ENCODE measurements around the gene TNS3.
"Not testable (repeated sequence)": the region's sequence is repeated elsewhere in the genome, so short reads cannot be mapped to it uniquely, and the experiment has no call there.

The TNS3 gene

DNA sequence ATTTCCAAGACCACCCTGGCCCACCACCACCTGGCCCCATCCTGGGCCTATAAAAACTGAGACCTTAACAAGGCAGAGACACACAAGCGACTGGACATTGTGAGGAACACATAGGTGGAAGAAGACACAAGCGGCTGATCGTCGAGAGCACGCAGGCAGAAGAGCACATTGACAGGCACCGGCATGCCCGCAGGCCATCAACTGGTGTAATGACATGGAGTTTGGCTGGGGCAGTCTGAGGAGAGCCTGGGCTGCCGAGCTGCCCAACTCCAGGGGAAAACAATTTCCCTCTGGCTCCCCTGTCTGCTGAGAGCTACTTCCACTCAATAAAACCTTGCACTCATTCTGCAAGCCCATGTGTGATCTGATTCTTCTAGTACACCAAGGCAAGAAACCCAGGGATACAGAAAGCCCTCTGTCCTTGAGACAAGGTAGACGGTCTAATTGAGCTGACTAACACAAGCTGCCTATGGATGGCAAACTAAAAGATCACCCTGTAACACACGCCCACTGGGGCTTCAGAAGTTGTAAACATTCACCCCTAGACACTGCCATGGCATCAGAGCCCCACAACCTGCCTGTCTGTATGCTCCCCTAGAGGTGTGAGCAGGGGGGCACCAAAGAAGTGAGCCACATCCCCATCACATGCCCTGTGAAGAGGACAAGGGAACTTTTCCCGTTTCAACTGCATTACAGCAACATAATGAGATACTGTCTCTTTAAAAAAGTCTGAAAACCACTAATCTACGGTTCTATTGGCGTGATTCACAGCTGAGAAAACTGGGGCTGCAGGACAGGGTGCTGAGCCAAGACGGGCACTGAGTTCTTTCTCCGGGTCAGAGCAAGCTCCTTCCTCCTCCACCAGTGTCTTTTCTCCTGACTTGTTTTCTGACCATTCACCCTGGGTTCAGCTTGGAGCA is 18.5 kb upstream of the TNS3 start:
- Histone ChIP-seq H3K4me3 (ENCODE audit: low read length) (no peak overlapping the region), H3K9ac (ENCODE audit: low read length) (no peak overlapping the region), H3K36me3 (ENCODE audit: control insufficient read depth, insufficient read depth, low read length) (no peaks in the 10 kb centered on the region), H3K9me3 (ENCODE audit: control insufficient read depth, low read length) (peaks cover 9% of the 10 kb centered on the region), H3K4me1 (ENCODE audit: control insufficient read depth, insufficient read depth, low read length) (peaks cover 33% of the 10 kb centered on the region), H3K27me3 (ENCODE audit: control insufficient read depth, insufficient read depth, low read length) (no peaks in the 10 kb centered on the region)

DNA sequence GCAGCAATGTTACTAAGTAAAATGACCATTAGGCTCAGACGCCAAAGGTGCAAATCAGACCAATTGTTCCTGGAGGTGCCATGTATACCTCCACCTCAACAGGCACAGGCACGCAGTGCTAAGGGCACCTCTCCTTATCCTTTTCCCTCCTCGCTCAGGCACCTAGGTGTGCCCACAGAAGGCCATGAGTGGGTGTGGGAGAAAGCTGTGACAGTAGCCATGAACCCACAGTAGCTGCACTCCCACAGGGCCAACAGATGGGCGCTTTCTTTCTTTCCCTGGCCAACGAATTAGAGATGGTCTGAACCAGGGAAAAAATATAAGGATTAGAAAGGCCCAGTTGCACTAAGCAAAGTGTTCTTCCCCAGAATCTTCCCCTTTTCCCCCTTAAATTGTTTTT is 15.5 kb upstream of the TNS3 start:
- Histone ChIP-seq H3K9ac (ENCODE audit: low read length) (no peak overlapping the region), H3K4me3 (ENCODE audit: low read length) (no peak overlapping the region), H3K9me3 (ENCODE audit: control insufficient read depth, low read length) (peaks cover 9% of the 10 kb centered on the region), H3K36me3 (ENCODE audit: control insufficient read depth, insufficient read depth, low read length) (no peaks in the 10 kb centered on the region), H3K27me3 (ENCODE audit: control insufficient read depth, insufficient read depth, low read length) (no peaks in the 10 kb centered on the region), H3K4me1 (ENCODE audit: control insufficient read depth, insufficient read depth, low read length) (peaks cover 21% of the 10 kb centered on the region)

DNA sequence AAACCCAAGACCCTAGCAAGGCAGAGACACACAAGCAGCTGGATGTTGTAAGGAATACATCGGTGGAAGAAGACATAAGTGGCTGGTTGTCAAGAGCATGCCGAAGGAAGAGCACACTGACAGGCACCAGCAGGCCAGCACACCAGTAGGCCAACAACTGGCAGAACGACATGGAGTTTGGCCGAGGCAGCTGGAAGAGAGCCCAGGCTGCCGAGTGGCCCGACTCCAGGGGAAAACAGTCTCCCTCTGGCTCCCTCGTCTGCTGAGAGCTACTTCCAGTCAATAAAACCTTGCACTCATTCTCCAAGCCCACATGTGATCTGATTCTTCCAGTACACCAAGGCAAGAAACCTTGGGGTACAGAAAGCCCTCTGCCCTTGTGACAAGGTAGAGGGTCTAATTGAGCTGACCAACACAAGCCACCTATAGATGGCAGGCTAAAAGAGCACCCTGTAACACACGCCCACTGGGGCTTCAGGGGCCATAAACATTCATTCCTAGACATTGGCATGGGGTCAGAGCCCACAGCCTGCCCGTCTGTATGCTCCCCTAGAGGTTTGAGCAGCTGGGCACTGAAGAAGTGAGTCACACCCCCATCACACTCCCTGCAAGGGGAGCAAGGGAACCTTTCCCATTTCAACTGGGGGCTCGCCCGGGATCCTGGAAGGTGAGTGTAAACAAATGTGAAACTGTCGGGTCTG is 14.7 kb upstream of the TNS3 start:
- H3K4me3 ChIP-seq (ENCODE audit: low read length): no peak overlapping the region
- H3K27me3 ChIP-seq (ENCODE audit: control insufficient read depth, insufficient read depth, low read length): no peaks in the 10 kb centered on the region
- H3K36me3 ChIP-seq (ENCODE audit: control insufficient read depth, insufficient read depth, low read length): no peaks in the 10 kb centered on the region
- H3K4me1 ChIP-seq (ENCODE audit: control insufficient read depth, insufficient read depth, low read length): peaks cover 17% of the 10 kb centered on the region
- H3K9ac ChIP-seq (ENCODE audit: low read length): no peak overlapping the region
- H3K9me3 ChIP-seq (ENCODE audit: control insufficient read depth, low read length): peaks cover 9% of the 10 kb centered on the region

DNA sequence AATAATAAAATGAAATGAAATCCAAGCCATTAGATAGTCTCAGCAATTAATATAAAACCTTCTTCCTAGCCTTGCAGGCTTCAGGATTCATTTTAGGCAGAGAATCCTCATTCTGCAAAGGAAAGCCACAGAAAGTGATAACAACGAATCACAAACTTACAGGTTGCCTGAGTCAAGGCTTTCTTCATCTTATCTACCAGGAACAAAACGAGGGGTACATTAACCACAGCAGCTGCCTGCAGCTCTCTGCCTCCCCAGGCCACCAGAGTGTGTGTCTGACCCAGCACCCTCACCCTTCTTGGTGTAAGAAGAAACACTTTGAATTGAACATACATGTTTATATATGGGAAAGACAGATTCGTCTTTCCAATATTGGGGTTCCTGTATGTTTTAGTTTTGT is 12.5 kb upstream of the TNS3 start:
- Histone ChIP-seq H3K4me3 (ENCODE audit: low read length) (no peak overlapping the region), H3K4me1 (ENCODE audit: control insufficient read depth, insufficient read depth, low read length) (no peaks in the 10 kb centered on the region), H3K9me3 (ENCODE audit: control insufficient read depth, low read length) (peaks cover 9% of the 10 kb centered on the region)

DNA sequence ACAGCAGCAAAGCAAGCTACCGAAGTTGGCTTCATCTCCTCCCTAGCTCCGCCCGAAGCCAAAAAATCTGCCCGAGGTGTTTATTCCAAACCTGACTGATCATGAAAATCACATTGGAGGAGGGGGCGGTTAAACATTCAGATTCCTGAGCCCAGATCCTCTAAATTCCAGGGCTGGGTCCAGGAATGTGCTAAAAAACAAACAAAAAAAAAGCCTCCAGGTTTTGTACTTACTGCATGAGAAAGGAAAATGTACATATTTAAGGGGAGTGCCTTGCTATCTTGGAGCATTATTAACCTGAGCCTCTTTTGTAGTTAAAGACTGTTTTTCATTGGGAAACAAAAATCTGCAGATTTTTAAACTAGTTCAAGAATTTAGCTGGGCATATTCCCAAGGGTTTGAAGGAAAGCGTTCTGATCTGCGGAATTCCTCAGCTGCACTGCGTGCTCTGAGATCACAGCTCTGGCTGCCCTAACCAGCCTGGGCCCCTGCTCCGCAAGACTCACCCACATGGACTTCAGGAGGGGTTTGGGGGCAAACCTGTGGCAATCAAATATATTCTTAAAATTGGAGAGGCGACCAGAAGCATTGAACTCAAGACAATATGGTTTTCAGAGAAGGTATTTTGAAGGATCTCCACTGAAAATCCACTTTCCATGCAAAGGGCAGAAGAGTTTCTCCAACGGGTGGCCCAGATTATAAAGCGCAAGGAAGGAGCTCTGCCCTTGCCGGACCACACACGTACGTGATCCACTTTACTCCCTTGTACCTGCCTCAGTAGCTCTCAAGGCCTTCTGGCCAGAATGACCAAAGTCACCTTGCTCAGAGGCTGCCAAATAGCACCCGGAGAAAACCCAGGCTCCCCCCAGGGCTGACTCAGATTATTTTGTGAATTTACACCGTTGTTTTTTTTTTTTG is 10.0 kb upstream of the TNS3 start:
- Histone ChIP-seq H3K36me3 (ENCODE audit: control insufficient read depth, insufficient read depth, low read length) (no peaks in the 10 kb centered on the region), H3K9me3 (ENCODE audit: control insufficient read depth, low read length) (peaks cover 6% of the 10 kb centered on the region), H3K27me3 (ENCODE audit: control insufficient read depth, insufficient read depth, low read length) (no peaks in the 10 kb centered on the region), H3K4me3 (ENCODE audit: low read length) (no peak overlapping the region), H3K4me1 (ENCODE audit: control insufficient read depth, insufficient read depth, low read length) (peaks cover 10% of the 10 kb centered on the region), H3K9ac (ENCODE audit: low read length) (no peak overlapping the region)

More for the DNA sequence above, 12.5 kb upstream of the TNS3 start:
- Histone ChIP-seq H3K9ac (ENCODE audit: low read length) (no peak overlapping the region), H3K27me3 (ENCODE audit: control insufficient read depth, insufficient read depth, low read length) (no peaks in the 10 kb centered on the region), H3K36me3 (ENCODE audit: control insufficient read depth, insufficient read depth, low read length) (no peaks in the 10 kb centered on the region)

DNA sequence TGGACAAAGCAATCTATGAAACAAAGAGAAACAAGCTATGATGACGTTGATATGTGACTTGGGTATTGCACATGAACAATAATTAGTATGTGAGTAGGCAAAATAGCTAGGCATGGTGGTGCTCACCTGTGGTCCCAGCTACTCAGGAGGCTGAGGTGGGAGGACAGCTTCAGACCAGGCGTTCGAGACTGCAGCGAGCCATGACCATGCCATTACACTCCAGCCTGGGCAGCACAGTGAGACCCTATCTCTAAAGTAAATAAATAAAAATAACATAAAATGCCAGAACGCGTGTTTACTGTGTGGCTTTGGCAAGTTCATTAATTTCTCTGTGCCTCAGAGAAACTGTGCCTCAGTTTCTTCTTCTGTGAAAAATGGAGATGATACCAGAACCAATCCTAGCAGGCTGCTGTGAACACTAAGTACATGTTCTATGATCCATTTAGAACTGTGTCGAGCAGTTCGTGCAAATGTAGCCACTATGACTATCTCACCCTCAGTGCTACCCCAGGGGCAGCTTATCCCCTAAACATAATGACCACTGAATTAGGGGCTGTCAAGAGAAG is 9.3 kb upstream of the TNS3 start:
- H3K4me3 ChIP-seq (ENCODE audit: low read length): no peak overlapping the region
- no peaks in the 10 kb centered on the region for H3K9me3 ChIP-seq (ENCODE audit: control insufficient read depth, low read length)
- no peak overlapping the region for H3K9ac ChIP-seq (ENCODE audit: low read length)
- no peaks in the 10 kb centered on the region for H3K36me3 ChIP-seq (ENCODE audit: control insufficient read depth, insufficient read depth, low read length)
- no peaks in the 10 kb centered on the region for H3K27me3 ChIP-seq (ENCODE audit: control insufficient read depth, insufficient read depth, low read length)
- peaks cover 14% of the 10 kb centered on the region for H3K4me1 ChIP-seq (ENCODE audit: control insufficient read depth, insufficient read depth, low read length)

DNA sequence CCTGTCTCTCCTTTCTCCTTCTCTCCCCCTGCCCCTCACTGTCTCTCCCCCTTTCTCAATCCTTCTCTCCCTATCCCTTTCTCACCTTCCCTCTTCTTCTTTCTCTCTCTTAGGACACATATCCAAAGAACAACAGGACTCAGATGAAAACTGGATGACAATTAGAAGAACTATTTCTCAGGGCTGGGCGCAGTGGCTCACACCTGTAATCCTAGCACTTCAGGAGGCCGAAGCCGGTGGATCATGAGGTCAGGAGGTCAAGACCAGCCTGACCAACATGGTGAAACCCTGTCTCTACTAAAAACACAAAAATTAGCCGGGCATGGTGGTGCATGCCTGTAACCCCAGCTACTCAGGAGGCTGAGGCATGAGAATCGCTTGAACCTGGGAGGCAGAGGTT is 8.3 kb upstream of the TNS3 start:
- H3K27me3 ChIP-seq (ENCODE audit: control insufficient read depth, insufficient read depth, low read length); H3K9ac ChIP-seq (ENCODE audit: low read length); H3K36me3 ChIP-seq (ENCODE audit: control insufficient read depth, insufficient read depth, low read length); H3K9me3 ChIP-seq (ENCODE audit: control insufficient read depth, low read length); H3K4me3 ChIP-seq (ENCODE audit: low read length): not testable (repeated sequence)
- peaks cover 14% of the 10 kb centered on the region for H3K4me1 ChIP-seq (ENCODE audit: control insufficient read depth, insufficient read depth, low read length)

DNA sequence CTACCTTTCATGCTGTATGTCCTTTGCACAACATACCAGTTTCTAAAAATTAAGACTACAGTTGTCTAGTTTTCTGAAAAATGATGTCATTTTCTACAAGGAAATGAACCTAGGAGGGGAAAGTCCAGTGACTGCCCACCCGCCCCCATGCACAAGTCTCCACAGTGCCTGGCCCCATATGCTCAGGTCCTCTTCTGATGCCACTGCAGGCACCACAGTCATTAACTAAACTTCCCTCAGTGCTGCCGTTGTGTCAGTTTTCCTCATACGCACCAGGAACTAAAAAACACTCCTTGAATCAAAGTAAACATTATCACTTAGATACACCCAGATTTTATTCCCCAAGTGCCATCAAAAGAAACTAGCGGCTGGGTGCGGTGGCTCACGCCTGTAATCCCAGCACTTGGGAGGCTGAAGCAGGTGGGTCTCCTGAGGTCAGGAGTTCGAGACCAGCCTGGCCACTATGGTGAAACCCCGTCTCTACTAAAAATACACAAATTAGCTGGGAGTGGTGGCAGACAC is 6.9 kb upstream of the TNS3 start:
- Histone ChIP-seq H3K4me3 (ENCODE audit: low read length) (no peak overlapping the region), H3K36me3 (ENCODE audit: control insufficient read depth, insufficient read depth, low read length) (no peaks in the 10 kb centered on the region), H3K9me3 (ENCODE audit: control insufficient read depth, low read length) (no peaks in the 10 kb centered on the region), H3K27me3 (ENCODE audit: control insufficient read depth, insufficient read depth, low read length) (no peaks in the 10 kb centered on the region), H3K4me1 (ENCODE audit: control insufficient read depth, insufficient read depth, low read length) (peaks cover 14% of the 10 kb centered on the region), H3K9ac (ENCODE audit: low read length) (no peak overlapping the region)

DNA sequence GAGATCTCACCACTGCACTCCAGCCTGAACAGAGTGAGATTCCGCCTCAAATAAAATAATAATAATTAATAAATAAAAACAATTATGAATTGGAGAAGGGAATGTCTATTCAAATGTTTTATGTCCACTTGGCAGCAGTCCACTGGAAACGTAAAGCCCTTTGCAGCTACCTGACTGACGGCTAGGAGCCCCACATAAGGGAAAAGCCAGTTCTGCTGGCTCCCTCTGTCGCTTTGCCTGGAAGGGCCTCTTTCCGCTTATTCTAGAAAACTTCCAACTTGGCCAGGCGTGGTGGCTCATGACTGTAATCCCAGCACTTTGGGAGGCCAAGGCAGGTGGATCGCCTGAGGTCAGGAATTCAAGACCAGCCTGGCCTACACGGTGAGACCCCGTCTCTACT is 6.1 kb upstream of the TNS3 start:
- no peaks in the 10 kb centered on the region for H3K27me3 ChIP-seq (ENCODE audit: control insufficient read depth, insufficient read depth, low read length)
- no peak overlapping the region for H3K4me3 ChIP-seq (ENCODE audit: low read length)
- no peaks in the 10 kb centered on the region for H3K9me3 ChIP-seq (ENCODE audit: control insufficient read depth, low read length)
- H3K36me3 ChIP-seq (ENCODE audit: control insufficient read depth, insufficient read depth, low read length): no peaks in the 10 kb centered on the region
- peaks cover 14% of the 10 kb centered on the region for H3K4me1 ChIP-seq (ENCODE audit: control insufficient read depth, insufficient read depth, low read length)
- H3K9ac ChIP-seq (ENCODE audit: low read length): no peak overlapping the region

DNA sequence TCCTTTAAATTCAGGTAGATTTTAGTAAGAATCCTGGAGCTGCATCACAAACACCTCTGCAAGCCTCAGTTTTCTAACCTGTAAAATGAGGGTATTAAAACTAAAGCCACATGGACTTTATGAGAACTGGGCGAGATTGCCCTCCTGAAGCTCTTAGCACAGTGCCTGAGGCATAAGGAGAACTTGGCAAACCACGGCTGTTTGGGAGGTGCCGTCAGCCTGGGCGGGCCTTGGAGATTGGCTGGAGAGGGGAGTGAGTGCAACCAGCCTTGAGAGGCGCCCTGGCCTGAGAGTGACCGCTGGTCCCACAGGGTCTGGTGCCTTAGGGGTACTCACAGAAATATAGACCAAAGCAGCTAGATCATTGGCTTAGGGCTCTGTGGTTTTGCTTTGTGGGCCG is 5.4 kb upstream of the TNS3 start:
- Histone ChIP-seq H3K4me1 (ENCODE audit: control insufficient read depth, insufficient read depth, low read length) (peaks cover 16% of the 10 kb centered on the region), H3K4me3 (ENCODE audit: low read length) (no peak overlapping the region), H3K36me3 (ENCODE audit: control insufficient read depth, insufficient read depth, low read length) (no peaks in the 10 kb centered on the region), H3K9me3 (ENCODE audit: control insufficient read depth, low read length) (no peaks in the 10 kb centered on the region), H3K27me3 (ENCODE audit: control insufficient read depth, insufficient read depth, low read length) (no peaks in the 10 kb centered on the region), H3K9ac (ENCODE audit: low read length) (no peak overlapping the region)

DNA sequence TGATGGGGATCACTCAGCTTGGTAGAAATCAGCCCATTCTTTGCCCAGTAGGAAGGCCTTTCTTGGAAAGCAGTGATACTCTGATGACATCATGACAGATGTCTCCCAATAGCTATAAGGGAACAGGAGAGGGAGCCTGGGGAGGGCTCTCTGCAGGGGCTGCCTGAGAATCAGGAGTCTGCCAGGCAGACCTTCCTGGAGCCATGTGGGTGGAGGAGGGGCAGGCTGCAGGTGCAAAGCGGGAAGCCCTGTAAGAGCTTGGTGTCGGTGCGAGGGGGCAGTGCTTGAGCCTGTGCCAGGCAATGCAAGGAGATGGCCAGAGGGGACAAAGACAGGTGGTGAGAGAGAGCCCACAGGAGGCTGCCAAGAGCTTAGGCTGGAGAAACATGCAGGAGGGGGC is 5.0 kb upstream of the TNS3 start:
- no peak overlapping the region for H3K4me3 ChIP-seq (ENCODE audit: low read length)
- no peaks in the 10 kb centered on the region for H3K27me3 ChIP-seq (ENCODE audit: control insufficient read depth, insufficient read depth, low read length)
- no peaks in the 10 kb centered on the region for H3K9me3 ChIP-seq (ENCODE audit: control insufficient read depth, low read length)
- no peaks in the 10 kb centered on the region for H3K36me3 ChIP-seq (ENCODE audit: control insufficient read depth, insufficient read depth, low read length)
- no peak overlapping the region for H3K9ac ChIP-seq (ENCODE audit: low read length)
- H3K4me1 ChIP-seq (ENCODE audit: control insufficient read depth, insufficient read depth, low read length): peaks cover 18% of the 10 kb centered on the region
